PC-3 (cell line): ENCODE results near the gene IKZF5. TPM values are rescaled to one million over a fixed set of nuclear protein-coding genes. Genes with fewer than 3 reads are reported as not detected.

Source experiments
- ATAC-seq: fragments of 200-7000 bp; cut with Tn5 transposase; 2 replicates; pipeline ENCODE4 v1.9.1; 2020; ENCODE audit warnings: mild to moderate bottlenecking, moderate library complexity
- BruUV-seq: library from RNA; stranded (reverse); fragments of 400-500 nt; replicated peaks from 2 replicates; lab custom pipeline; 2021; lab: Mats Ljungman, UMichigan
- CTCF ChIA-PET: fragments of 300-600 bp; sonication (Branson Sonifier 250); formaldehyde crosslinking; loops from one replicate; lab custom pipeline; 2022; ENCODE audit warnings: antibody characterized with exemption; lab: Charles Lee
- POLR2A ChIA-PET: fragments of 300-600 bp; sonication (Branson Sonifier 250); formaldehyde crosslinking; loops from one replicate; lab custom pipeline; 2022; ENCODE audit warnings: antibody characterized with exemption; ENCODE audit not compliant: unreplicated experiment; lab: Charles Lee
- DNase-seq: peaks from one replicate; pipeline ENCODE4 v3.0.0-alpha.2; 2015
- H2AFZ ChIP-seq: fragments of 300-600 bp; sonication (generic); 2 replicates; pipeline ENCODE4 v1.6.0; 2016; ENCODE audit warnings: antibody characterized with exemption, low read length
- H3F3A ChIP-seq: fragments of 300-600 bp; sonication (generic); one replicate; pipeline ENCODE4 v1.6.0; 2017; ENCODE audit warnings: antibody characterized with exemption, low read length, control low read depth, mild to moderate bottlenecking; ENCODE audit not compliant: unreplicated experiment
- H3K27ac ChIP-seq: fragments of 300-600 bp; sonication (generic); 2 replicates; pipeline ENCODE4 v1.5.1; 2016; ENCODE audit warnings: mild to moderate bottlenecking, low read length
- H3K27me3 ChIP-seq: fragments of 300-600 bp; sonication (generic); 2 replicates; pipeline ENCODE4 v1.6.1; 2016; ENCODE audit warnings: low read length, mixed read lengths
- H3K36me3 ChIP-seq: fragments of 300-600 bp; sonication (generic); 2 replicates; pipeline ENCODE4 v1.6.1; 2016; ENCODE audit warnings: low read depth, mixed run types, low read length, mixed read lengths
- H3K4me1 ChIP-seq: fragments of 300-600 bp; sonication (generic); 2 replicates; pipeline ENCODE4 v1.5.1; 2016; ENCODE audit warnings: low read length; ENCODE audit not compliant: insufficient read depth
- H3K4me2 ChIP-seq: fragments of 300-600 bp; sonication (generic); 2 replicates; pipeline ENCODE4 v1.6.0; 2016; ENCODE audit warnings: low read length
- H3K4me3 ChIP-seq: fragments of 300-600 bp; sonication (generic); 2 replicates; pipeline ENCODE4 v1.5.1; 2016; ENCODE audit warnings: mild to moderate bottlenecking, low read length, mixed read lengths
- H3K79me2 ChIP-seq: fragments of 300-600 bp; sonication (generic); 2 replicates; pipeline ENCODE4 v1.6.1; 2017; ENCODE audit warnings: low read length, mixed read lengths
- H3K9ac ChIP-seq: fragments of 300-600 bp; sonication (generic); 2 replicates; pipeline ENCODE4 v1.6.0; 2016; ENCODE audit warnings: mild to moderate bottlenecking, low read length
- H3K9me2 ChIP-seq: fragments of 300-600 bp; sonication (generic); replicated peaks from 2 replicates; pipeline ENCODE4 v1.6.1; 2016; ENCODE audit warnings: mixed run types, low read length, mixed read lengths
- H3K9me3 ChIP-seq: fragments of 300-600 bp; sonication (generic); 2 replicates; pipeline ENCODE4 v1.6.1; 2016; ENCODE audit warnings: low read length, mixed read lengths
- H4K20me1 ChIP-seq: fragments of 300-600 bp; sonication (generic); 2 replicates; pipeline ENCODE4 v1.6.1; 2016; ENCODE audit warnings: low read length, mixed read lengths
- CTCF ChIP-seq: fragments of 300-600 bp; sonication (generic); conservative IDR thresholded peaks from 2 replicates; pipeline ENCODE4 v1.5.1; 2017; ENCODE audit warnings: antibody characterized with exemption, low read depth, mild to moderate bottlenecking, low read length
- EZH2 ChIP-seq: fragments of 300-600 bp; sonication (generic); IDR thresholded peaks from one replicate; pipeline ENCODE4 v1.6.1; 2017; ENCODE audit warnings: antibody characterized with exemption, mild to moderate bottlenecking, low read length; ENCODE audit not compliant: unreplicated experiment
- EZH2phosphoT487 ChIP-seq: fragments of 300-600 bp; sonication (generic); IDR thresholded peaks from 2 replicates; pipeline ENCODE4 v1.6.1; 2018; ENCODE audit warnings: mild to moderate bottlenecking, antibody characterized with exemption, low read length, borderline replicate concordance
- intact Hi-C: fragments of 100-400 bp; cut with micrococcal nuclease; formaldehyde crosslinking; loops from 2 replicates; pipeline ENCODE4 v1.9.0; 2023
- total RNA-seq: library from RNA; depleted of rRNA; stranded (reverse); fragments of >200 nt; gene quantifications from 2 replicates; pipeline ENCODE4 v1.2.3, GENCODE V29; 2014

Gene IKZF5
- total RNA-seq, 1 experiment from 2014 or later = 1.6 TPM

GRCh38 chr10:123042708-123043408 is 34.3 kb upstream of the IKZF5 start:
- CTCF ChIA-PET = interaction anchor here (0.5 to 0.9 kb wide), 4 partner anchors 23 to 515 kb away, joined by 3 read pairs; no protein-coding TSS in a partner anchor
- Histone ChIP-seq H3K4me2 (no peak overlapping the region), H3K9me3 (no peaks in the 10 kb centered on the region), H3F3A (no peaks in the 10 kb centered on the region), H3K27me3 (no peaks in the 10 kb centered on the region), H2AFZ (no peak overlapping the region), H3K79me2 (no peaks in the 10 kb centered on the region), H3K4me3 (no peak overlapping the region), H3K9ac (no peak overlapping the region), H3K27ac (no peak overlapping the region), H3K4me1 (no peaks in the 10 kb centered on the region), H3K9me2 (no peaks in the 10 kb centered on the region), H3K36me3 (no peaks in the 10 kb centered on the region), H4K20me1 (no peaks in the 10 kb centered on the region)
- BruUV-seq = no TSS peak
- TF ChIP-seq EZH2phosphoT487 = no peak
- TF ChIP-seq EZH2 = no peak
- TF ChIP-seq CTCF = no peak
- intact Hi-C loops = loop anchor here (1.0 to 10.0 kb wide), 5 partner anchors 90 to 924 kb away; no protein-coding TSS in a partner anchor
- peak; percentile 15; the same call in 1 of the 2 replicates for ATAC-seq
- POLR2A ChIA-PET = no interaction called here
- DNase-seq = no peak

GRCh38 chr10:123039632-123039930 is 31.0 kb upstream of the IKZF5 start:
- no peak overlapping the region for H3K4me2 ChIP-seq
- ATAC-seq = no peak
- no peak for DNase-seq
- TF ChIP-seq EZH2phosphoT487 (no peak), CTCF (no peak), EZH2 (no peak)
- H3K9me2 ChIP-seq = no peaks in the 10 kb centered on the region
- no peak overlapping the region for H3K4me3 ChIP-seq
- H3K9me3 ChIP-seq = no peaks in the 10 kb centered on the region
- ChIA-PET CTCF (no interaction called here), POLR2A (no interaction called here)
- BruUV-seq = no TSS peak
- H3K9ac ChIP-seq = no peak overlapping the region
- H3F3A ChIP-seq = no peaks in the 10 kb centered on the region
- H2AFZ ChIP-seq = no peak overlapping the region
- H3K27me3 ChIP-seq = no peaks in the 10 kb centered on the region
- H3K4me1 ChIP-seq = no peaks in the 10 kb centered on the region
- H3K36me3 ChIP-seq = no peaks in the 10 kb centered on the region
- no peaks in the 10 kb centered on the region for H4K20me1 ChIP-seq
- H3K79me2 ChIP-seq = no peaks in the 10 kb centered on the region
- intact Hi-C loops = no loop called here
- no peak overlapping the region for H3K27ac ChIP-seq
